HepG2 (cell line): ENCODE data around the gene TEX19. TPM values are rescaled to one million over a fixed set of nuclear protein-coding genes. Genes with fewer than 3 reads are reported as not detected.

Experiments
- ATAC-seq: fragments of 200-7000 bp; cut with Tn5 transposase; 3 replicates; pipeline ENCODE4 v1.9.1; 2020; ENCODE audit warnings: mild to moderate bottlenecking, moderate library complexity
- BruUV-seq: library from RNA; stranded (reverse); fragments of 400-500 nt; replicated peaks from 2 replicates; lab custom pipeline; 2021; lab: Mats Ljungman, UMichigan
- CTCF ChIA-PET: fragments of 300-600 bp; formaldehyde crosslinking; extraction: SDS; loops from one replicate; lab custom pipeline; 2021; ENCODE audit warnings: low total read pairs, inconsistent platforms, low intra/inter-chr PET ratio; lab: Yijun Ruan, JAX
- POLR2A ChIA-PET: fragments of 350-600 bp; sonication (Branson Sonifier 250); formaldehyde crosslinking; loops from one replicate; lab custom pipeline; 2020; ENCODE audit warnings: antibody characterized with exemption, inconsistent platforms; lab: Yijun Ruan, JAX
- DNase-seq: peaks from one replicate; pipeline ENCODE4 v3.0.0-alpha.2; 2015; ENCODE audit warnings: low spot score
- FAIRE-seq: peaks from 3 replicates; lab custom pipeline; 2011; peaks lifted over from hg19 to GRCh38; lab: Jason Lieb, UNC
- H2AFZ ChIP-seq: one replicate; pipeline ENCODE4 v1.6.1; 2011; ENCODE audit warnings: low read length, inconsistent platforms
- H3K27ac ChIP-seq: fragments of 300-600 bp; 3 replicates; pipeline ENCODE4 v1.8.0; 2011; ENCODE audit warnings: mixed run types, mild to moderate bottlenecking, mixed read lengths, low read length, inconsistent platforms; ENCODE audit not compliant: insufficient read depth; ENCODE audit errors: extremely low read length
- H3K27me3 ChIP-seq, 2 experiments: fragments of 200-600 bp in 1 of 2; 2 replicates in 1 of 2; 3 replicates in 1 of 2; pipeline versions ENCODE4 v1.6.0 to v1.8.0; 2011; ENCODE audit warnings: low read length in 2 of 2, mild to moderate bottlenecking in 2 of 2, moderate library complexity in 2 of 2, inconsistent platforms in 1 of 2; ENCODE audit not compliant: insufficient read depth in 2 of 2, control insufficient read depth in 1 of 2
- H3K36me3 ChIP-seq, 2 experiments: fragments of 200-600 bp in 1 of 2; replicated peaks in 1 of 2; 2 replicates in 1 of 2; 3 replicates in 1 of 2; pipeline versions ENCODE4 v1.5.1 to v1.8.0; 2011; ENCODE audit warnings: low read length in 2 of 2, inconsistent platforms in 1 of 2; ENCODE audit not compliant: insufficient read depth in 2 of 2, control insufficient read depth in 1 of 2
- H3K4me1 ChIP-seq: 2 replicates; pipeline ENCODE4 v1.5.1; 2012; ENCODE audit warnings: low read length, inconsistent platforms; ENCODE audit not compliant: insufficient read depth
- H3K4me2 ChIP-seq: 2 replicates; pipeline ENCODE4 v1.6.0; 2011; ENCODE audit warnings: low read depth, low read length, inconsistent platforms
- H3K4me3 ChIP-seq, 3 experiments: fragments of 200-600 bp in 1 of 3; sonication (generic), shearing (Covaris generic) in 1 of 3; replicated peaks in 1 of 3; 2 replicates each; pipeline ENCODE4 v1.5.1; 2011 to 2016; ENCODE audit warnings: low read length in 3 of 3, inconsistent platforms in 2 of 3, low read depth in 2 of 3, mild to moderate bottlenecking in 2 of 3, control low read depth in 1 of 3, mixed read lengths in 1 of 3; ENCODE audit not compliant: insufficient read depth in 1 of 3
- H3K79me2 ChIP-seq: one replicate; pipeline ENCODE4 v1.6.1; 2011; ENCODE audit warnings: low read length, inconsistent platforms; ENCODE audit not compliant: insufficient read depth
- H3K9ac ChIP-seq: 2 replicates; pipeline ENCODE4 v1.6.0; 2011; ENCODE audit warnings: mild to moderate bottlenecking, low read depth, low read length, inconsistent platforms; ENCODE audit not compliant: insufficient read depth
- H3K9me3 ChIP-seq: 2 replicates; pipeline ENCODE4 v1.5.1; 2012; ENCODE audit warnings: mild to moderate bottlenecking, low read length
- H4K20me1 ChIP-seq: 2 replicates; pipeline ENCODE4 v1.6.0; 2011; ENCODE audit warnings: inconsistent platforms, mild to moderate bottlenecking, low read length, moderate library complexity; ENCODE audit not compliant: insufficient read depth
- AGO2 ChIP-seq: fragments of 200-400 bp; formaldehyde crosslinking; optimal IDR thresholded peaks from 2 replicates; pipeline ENCODE3; 2017; ENCODE audit warnings: mild to moderate bottlenecking, low read depth, low read length, moderate library complexity
- DNMT1 ChIP-seq: sonication (generic); formaldehyde crosslinking; IDR thresholded peaks from 2 replicates; pipeline ENCODE4 v1.5.1; 2020; ENCODE audit warnings: mild to moderate bottlenecking, missing genetic modification reagents
- GTF3A ChIP-seq: sonication (generic); formaldehyde crosslinking; conservative IDR thresholded peaks from 2 replicates; pipeline ENCODE4 v1.4.0; 2020; ENCODE audit warnings: mild to moderate bottlenecking, missing genetic modification reagents
- HNRNPL ChIP-seq: fragments of 200-400 bp; formaldehyde crosslinking; IDR thresholded peaks from 2 replicates; pipeline ENCODE4 v1.6.1; 2017; ENCODE audit warnings: mild to moderate bottlenecking, low read depth, low read length
- HNRNPLL ChIP-seq: fragments of 200-400 bp; formaldehyde crosslinking; IDR thresholded peaks from 2 replicates; pipeline ENCODE4 v1.6.1; 2017; ENCODE audit warnings: mild to moderate bottlenecking, low read depth, low read length; ENCODE audit not compliant: poor library complexity, severe bottlenecking
- MTA1 ChIP-seq: sonication (generic); formaldehyde crosslinking; IDR thresholded peaks from 2 replicates; pipeline ENCODE4 v1.4.0; 2020; ENCODE audit warnings: missing genetic modification reagents, mild to moderate bottlenecking, borderline replicate concordance
- RBFOX2 ChIP-seq: fragments of 200-400 bp; formaldehyde crosslinking; IDR thresholded peaks from 2 replicates; pipeline ENCODE4 v1.6.1; 2017; ENCODE audit warnings: low read depth, mild to moderate bottlenecking, low read length
- ZNF737 ChIP-seq: sonication (generic); formaldehyde crosslinking; IDR thresholded peaks from 2 replicates; pipeline ENCODE4 v1.5.0; 2020; ENCODE audit warnings: missing genetic modification reagents, mild to moderate bottlenecking, borderline replicate concordance
- WGBS: methylation state at CpG from one replicate; pipeline ENCODE4 v1.1.6; 2017; ENCODE audit warnings: low lambda C conversion rate; 5-methylcytosine and 5-hydroxymethylcytosine counted together
- in situ Hi-C: cut with HindIII; loops from 2 replicates; pipeline ENCODE4 v1.10.0; 2017; ENCODE audit warnings: low pct_unique_long_range_greater_than_20kb; ENCODE audit not compliant: extremely low pct_ligation_motif_present
- intact Hi-C: fragments of 100-400 bp; cut with micrococcal nuclease; formaldehyde crosslinking; loops from one replicate; pipeline ENCODE4 v1.10.0; 2022; ENCODE audit not compliant: unreplicated experiment
- polyA plus RNA-seq, 8 experiments: library from polyadenylated mRNA; depleted of rRNA in 3 of 8; stranded (reverse) in 7 of 8; unstranded in 1 of 8; fragments of >200 nt; fragmentation: Illumina TruSeq in 4 of 8; extraction: Trizol in 4 of 8; gene quantifications; 2 replicates each; pipeline versions ENCODE4 v1.2.1 to v1.2.3, GENCODE V29; 2011 to 2016; ENCODE audit warnings: low read depth in 4 of 8, missing spikeins in 1 of 8, mixed read lengths in 1 of 8; ENCODE audit not compliant: insufficient read depth in 1 of 8
- total RNA-seq, 5 experiments: library from RNA; depleted of rRNA; stranded (reverse); fragments of >200 nt; fragmentation: Illumina TruSeq; extraction: Trizol; gene quantifications; 2 replicates each; pipeline ENCODE4 v1.2.3, GENCODE V29; 2016; ENCODE audit warnings: low read depth in 1 of 5
- TF ChIP-seq, protein P1 (sequence below): sonication (generic); formaldehyde crosslinking; IDR thresholded peaks from 2 replicates; pipeline ENCODE4 v1.4.0; 2020; ENCODE audit warnings: mild to moderate bottlenecking, missing genetic modification reagents
- TF ChIP-seq, protein P2 (sequence below): fragments of 450-650 bp; IDR thresholded peaks from 2 replicates; pipeline ENCODE4 v1.6.1; 2016

Gene TEX19
- total and polyA plus RNA-seq, 2 of the 13 experiments (the other 11 are each of a cell fraction or from before 2014, with no cell fraction given), result 1.3 to 6.0 TPM

DNA sequence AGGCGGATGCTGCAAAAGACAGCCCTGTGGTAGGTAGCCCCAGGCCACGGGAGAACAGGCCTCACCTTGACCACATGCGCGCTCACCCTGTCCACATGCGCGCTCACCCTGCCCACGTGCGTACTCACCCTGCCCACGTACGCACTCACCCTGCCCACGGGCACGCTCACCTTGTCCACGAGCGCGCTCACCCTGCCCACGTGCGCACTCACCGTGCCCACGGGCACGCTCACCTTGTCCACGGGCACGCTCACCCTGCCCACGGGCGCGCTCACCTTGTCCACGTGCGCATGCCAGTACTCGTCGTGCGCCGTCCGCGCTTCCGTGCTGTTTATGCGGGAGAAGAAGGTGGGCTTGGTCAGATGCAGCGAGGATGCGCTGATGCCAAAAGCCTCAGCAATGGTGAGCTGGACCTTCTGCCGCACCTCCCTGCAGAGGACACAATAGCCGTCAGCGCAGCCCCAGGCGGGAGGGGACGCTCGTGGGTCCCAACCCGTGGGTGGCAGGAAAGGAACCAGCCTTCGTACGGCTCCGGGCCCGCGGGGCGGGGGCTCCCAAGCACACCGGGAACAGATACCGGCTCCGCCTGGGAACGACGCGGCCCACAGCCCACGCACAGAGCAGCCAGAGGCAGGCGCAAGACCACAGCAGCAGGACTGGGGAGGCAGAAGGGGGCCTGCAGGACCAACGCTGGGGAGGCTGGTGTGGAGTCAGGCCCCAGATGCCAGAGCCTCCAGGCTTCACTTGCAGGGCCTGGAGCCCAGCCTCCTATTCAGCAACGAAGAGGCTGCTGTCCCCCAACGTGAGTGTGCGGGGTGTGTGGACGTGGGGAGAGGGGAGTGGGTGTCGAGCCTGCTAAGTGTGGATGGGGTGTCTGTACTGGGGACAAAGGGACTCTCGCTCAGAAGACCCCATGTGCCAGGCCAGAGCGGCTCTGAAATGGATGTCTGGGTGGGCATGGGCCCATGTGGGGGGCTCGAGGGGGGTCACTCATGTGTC lies 44.9 kb downstream of the TEX19 start:
- ATAC-seq, result 0 out of 3 replicates have a peak, but pooled peaks have one; percentile 11
- H3K27me3 ChIP-seq, result no peaks in the 10 kb centered on the region
- H3K36me3 ChIP-seq, result peaks cover 20 to 21% of the 10 kb centered on the region in 2 experiments; a peak in 4 of 5 replicates
- no peak overlapping the region for H3K27ac ChIP-seq
- no peak overlapping the region for H3K4me2 ChIP-seq
- WGBS, result 97% methylated on average over 65 of the region's 67 CpGs
- no peaks in the 10 kb centered on the region for H4K20me1 ChIP-seq
- BruUV-seq, result no TSS peak
- H3K4me3 ChIP-seq, result no peak overlapping the region
- peaks cover 13% of the 10 kb centered on the region for H3K4me1 ChIP-seq
- H3K9ac ChIP-seq, result no peak overlapping the region
- H3K79me2 ChIP-seq, result no peaks in the 10 kb centered on the region
- ChIA-PET CTCF (no interaction called here), POLR2A (no interaction called here)
- in situ Hi-C loops, result no loop called here
- H3K9me3 ChIP-seq, result no peaks in the 10 kb centered on the region
- intact Hi-C loops, result no loop called here
- FAIRE-seq, result no peak
- DNase-seq, result no peak
- peak; percentile 70; the same call in 1 of the 2 replicates for TF ChIP-seq HNRNPL
- TF ChIP-seq, protein P1, sequence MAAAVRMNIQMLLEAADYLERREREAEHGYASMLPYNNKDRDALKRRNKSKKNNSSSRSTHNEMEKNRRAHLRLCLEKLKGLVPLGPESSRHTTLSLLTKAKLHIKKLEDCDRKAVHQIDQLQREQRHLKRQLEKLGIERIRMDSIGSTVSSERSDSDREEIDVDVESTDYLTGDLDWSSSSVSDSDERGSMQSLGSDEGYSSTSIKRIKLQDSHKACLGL (CRISPR knock-in tag), result 0 out of 2 replicates have a peak, but pooled peaks have one; percentile 26
- TF ChIP-seq AGO2, result peak; percentile 71
- TF ChIP-seq, protein P2, sequence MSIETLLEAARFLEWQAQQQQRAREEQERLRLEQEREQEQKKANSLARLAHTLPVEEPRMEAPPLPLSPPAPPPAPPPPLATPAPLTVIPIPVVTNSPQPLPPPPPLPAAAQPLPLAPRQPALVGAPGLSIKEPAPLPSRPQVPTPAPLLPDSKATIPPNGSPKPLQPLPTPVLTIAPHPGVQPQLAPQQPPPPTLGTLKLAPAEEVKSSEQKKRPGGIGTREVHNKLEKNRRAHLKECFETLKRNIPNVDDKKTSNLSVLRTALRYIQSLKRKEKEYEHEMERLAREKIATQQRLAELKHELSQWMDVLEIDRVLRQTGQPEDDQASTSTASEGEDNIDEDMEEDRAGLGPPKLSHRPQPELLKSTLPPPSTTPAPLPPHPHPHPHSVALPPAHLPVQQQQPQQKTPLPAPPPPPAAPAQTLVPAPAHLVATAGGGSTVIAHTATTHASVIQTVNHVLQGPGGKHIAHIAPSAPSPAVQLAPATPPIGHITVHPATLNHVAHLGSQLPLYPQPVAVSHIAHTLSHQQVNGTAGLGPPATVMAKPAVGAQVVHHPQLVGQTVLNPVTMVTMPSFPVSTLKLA, result peak; percentile 95
- TF ChIP-seq DNMT1 (CRISPR knock-in tag), result peak; percentile 64; the same call in 1 of the 2 replicates
- TF ChIP-seq MTA1 (CRISPR knock-in tag), result peak; percentile 27; the same call in 1 of the 2 replicates
- no peak for TF ChIP-seq ZNF737 (CRISPR knock-in tag)
- TF ChIP-seq HNRNPLL, result peak; percentile 26
- TF ChIP-seq RBFOX2, result 0 out of 2 replicates have a peak, but pooled peaks have one; percentile 24
- TF ChIP-seq GTF3A, result no peak
- H2AFZ ChIP-seq, result no peak overlapping the region
